OCI-LY7 (cell line): Measurements from ENCODE around the gene PRKG1.

Source experiments
- EZH2phosphoT487 ChIP-seq: fragments of 200-600 bp; sonication (generic); IDR thresholded peaks from 2 replicates; pipeline ENCODE4 v1.6.1; 2018; ENCODE audit warnings: low read depth, borderline replicate concordance, mild to moderate bottlenecking, mixed run types, antibody characterized with exemption, low read length, moderate library complexity, mixed read lengths
- TF ChIP-seq, protein P1 (sequence below): fragments of 200-600 bp; sonication (generic); conservative IDR thresholded peaks from 2 replicates; pipeline ENCODE4 v1.5.1; 2014; ENCODE audit warnings: mild to moderate bottlenecking, antibody characterized with exemption, low read length, moderate library complexity, mixed read lengths

DNA sequence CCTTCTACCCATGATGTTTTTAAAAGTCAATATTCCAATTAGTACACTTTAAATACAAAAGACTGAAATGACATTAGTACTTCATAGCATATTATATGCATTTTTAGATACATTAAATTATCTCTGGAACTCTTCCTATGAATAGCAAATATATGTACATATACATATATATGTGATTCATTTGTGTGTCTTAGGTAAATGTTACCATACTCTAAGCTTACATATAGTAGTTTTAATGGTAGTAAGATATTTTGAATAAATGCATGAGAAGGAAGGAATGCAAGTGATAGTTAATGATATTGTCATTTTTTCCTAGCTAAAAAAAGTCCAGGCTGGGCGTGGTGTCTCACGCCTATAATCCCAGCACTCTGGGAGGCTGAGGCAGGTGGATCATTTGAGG is 671.1 kb downstream of the PRKG1 start:
- TF ChIP-seq, protein P1, sequence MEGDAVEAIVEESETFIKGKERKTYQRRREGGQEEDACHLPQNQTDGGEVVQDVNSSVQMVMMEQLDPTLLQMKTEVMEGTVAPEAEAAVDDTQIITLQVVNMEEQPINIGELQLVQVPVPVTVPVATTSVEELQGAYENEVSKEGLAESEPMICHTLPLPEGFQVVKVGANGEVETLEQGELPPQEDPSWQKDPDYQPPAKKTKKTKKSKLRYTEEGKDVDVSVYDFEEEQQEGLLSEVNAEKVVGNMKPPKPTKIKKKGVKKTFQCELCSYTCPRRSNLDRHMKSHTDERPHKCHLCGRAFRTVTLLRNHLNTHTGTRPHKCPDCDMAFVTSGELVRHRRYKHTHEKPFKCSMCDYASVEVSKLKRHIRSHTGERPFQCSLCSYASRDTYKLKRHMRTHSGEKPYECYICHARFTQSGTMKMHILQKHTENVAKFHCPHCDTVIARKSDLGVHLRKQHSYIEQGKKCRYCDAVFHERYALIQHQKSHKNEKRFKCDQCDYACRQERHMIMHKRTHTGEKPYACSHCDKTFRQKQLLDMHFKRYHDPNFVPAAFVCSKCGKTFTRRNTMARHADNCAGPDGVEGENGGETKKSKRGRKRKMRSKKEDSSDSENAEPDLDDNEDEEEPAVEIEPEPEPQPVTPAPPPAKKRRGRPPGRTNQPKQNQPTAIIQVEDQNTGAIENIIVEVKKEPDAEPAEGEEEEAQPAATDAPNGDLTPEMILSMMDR = no peak
- no peak for TF ChIP-seq EZH2phosphoT487
